HG03439 (cell line): ENCODE results near the gene MTTP.

Experiments used
- ATAC-seq: cut with Tn5 transposase; IDR thresholded peaks from one replicate; pipeline ENCODE4 v1.9.1; 2021; ENCODE audit warnings: mild to moderate bottlenecking, moderate library complexity; ENCODE audit not compliant: unreplicated experiment

Gene MTTP

DNA sequence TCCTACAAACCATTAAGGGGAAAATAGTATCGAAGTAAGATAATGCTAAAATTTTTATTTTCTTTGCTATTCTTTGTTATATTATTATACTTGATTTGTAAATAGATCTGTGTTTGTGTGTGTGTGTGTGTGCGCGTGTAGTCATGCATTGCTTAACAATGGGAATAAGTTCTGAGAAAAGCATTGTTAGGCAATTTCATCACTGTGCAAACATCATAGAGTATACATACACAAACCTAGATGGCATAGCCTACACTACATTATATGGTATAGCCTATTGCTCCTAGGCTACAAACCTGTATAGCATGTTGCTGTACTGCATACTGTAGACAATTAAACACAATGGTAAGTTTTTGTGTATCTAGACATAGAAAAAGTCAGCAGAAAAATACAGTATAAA, 17.1 kb downstream of the MTTP start:
- no peak for ATAC-seq

GRCh38 chr4:99593781-99594641, 19.4 kb downstream of the MTTP start:
- peak; percentile 61 for ATAC-seq

DNA sequence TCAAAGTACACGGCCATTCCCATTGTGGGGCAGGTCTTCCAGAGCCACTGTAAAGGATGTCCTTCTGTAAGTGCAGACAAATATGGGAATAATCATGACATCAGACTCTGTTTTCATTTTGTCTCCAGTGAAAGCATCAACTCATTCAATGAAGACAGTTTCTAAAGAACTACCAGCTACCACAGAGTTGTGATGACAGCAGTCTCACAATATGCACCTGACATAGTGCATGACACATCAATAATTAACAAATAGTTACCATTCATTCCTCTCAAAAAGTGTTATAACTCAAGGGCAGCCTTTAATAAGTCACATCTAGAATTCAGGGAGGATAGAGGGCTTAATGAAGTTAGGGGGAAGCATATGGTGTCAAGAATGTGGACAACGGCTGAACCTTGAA, 20.2 kb downstream of the MTTP start:
- ATAC-seq: no peak

DNA sequence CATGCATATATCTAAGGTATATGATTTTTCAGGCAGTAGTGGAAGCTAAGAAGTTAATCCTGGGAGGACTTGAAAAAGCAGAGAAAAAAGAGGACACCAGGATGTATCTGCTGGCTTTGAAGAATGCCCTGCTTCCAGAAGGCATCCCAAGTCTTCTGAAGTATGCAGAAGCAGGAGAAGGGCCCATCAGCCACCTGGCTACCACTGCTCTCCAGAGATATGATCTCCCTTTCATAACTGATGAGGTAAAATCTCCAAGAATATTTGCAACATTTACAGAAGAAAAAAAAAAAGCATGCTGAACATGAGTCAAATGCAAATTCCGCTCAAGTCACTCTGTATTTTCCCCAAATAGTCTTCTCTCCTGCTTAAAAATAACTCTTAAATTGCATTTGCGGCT, 32.1 kb downstream of the MTTP start:
- ATAC-seq: no peak

- ATAC-seq: no peak
Observed at GRCh38 chr4:99608417-99608816, 33.8 kb downstream of the MTTP start.

GRCh38 chr4:99610605-99611175, 36.1 kb downstream of the MTTP start:
- no peak for ATAC-seq

- no peak for ATAC-seq
Observed at GRCh38 chr4:99612281-99612680, 37.7 kb downstream of the MTTP start.

DNA sequence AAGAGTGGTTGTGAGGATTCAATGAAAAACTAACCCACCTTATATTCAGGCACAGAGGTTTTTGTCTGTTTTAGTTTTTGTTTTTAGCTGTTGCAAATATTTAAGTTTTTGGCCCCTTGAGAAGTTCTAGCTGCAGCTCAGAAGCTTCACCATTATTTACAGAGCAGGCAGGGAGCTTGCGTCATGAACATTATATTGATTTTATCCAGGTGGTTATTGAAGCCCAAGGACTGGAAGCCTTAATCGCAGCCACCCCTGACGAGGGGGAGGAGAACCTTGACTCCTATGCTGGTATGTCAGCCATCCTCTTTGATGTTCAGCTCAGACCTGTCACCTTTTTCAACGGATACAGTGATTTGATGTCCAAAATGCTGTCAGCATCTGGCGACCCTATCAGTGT, 38.1 kb downstream of the MTTP start:
- ATAC-seq: no peak

- no peak for ATAC-seq
Observed at GRCh38 chr4:99614491-99614890, 39.9 kb downstream of the MTTP start.

GRCh38 chr4:99615170-99615820, 40.7 kb downstream of the MTTP start:
- no peak for ATAC-seq

- ATAC-seq: no peak
Observed at GRCh38 chr4:99617374-99617773, 42.8 kb downstream of the MTTP start.

- no peak for ATAC-seq
Observed at GRCh38 chr4:99622341-99622740, 47.7 kb downstream of the MTTP start.

DNA sequence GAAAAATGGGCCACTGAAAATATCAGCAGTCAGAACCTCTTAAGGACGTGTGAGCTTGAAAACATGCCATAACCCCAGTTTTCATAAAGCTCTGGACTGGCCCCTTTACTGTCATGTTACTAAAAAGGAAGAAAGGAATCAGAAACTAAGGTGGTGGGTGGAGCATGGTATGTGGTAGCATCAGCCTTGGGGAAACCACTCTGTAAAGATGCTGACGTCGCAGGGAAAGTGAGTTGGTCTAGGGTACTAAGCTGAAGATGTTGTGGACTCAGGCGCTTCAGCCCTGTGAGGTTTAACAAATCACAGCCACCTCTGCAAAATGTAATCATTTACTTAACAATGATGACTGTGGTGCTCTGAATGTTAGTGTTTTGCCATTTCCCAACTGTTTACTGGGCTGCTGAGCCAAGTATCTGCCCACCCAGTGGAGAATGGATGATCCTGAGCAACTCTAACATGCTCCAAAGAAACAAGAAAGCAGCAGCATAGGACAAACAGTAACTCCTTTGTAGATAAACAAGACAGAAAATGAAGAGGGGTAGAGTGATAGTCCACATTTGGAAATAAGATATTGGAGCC, 49.6 kb downstream of the MTTP start:
- no peak for ATAC-seq

GRCh38 chr4:99625369-99625768, 50.7 kb downstream of the MTTP start:
- ATAC-seq: no peak

- ATAC-seq: no peak
Observed at GRCh38 chr4:99628040-99628439, 53.4 kb downstream of the MTTP start.

GRCh38 chr4:99629962-99630554, 55.4 kb downstream of the MTTP start:
- no peak for ATAC-seq

DNA sequence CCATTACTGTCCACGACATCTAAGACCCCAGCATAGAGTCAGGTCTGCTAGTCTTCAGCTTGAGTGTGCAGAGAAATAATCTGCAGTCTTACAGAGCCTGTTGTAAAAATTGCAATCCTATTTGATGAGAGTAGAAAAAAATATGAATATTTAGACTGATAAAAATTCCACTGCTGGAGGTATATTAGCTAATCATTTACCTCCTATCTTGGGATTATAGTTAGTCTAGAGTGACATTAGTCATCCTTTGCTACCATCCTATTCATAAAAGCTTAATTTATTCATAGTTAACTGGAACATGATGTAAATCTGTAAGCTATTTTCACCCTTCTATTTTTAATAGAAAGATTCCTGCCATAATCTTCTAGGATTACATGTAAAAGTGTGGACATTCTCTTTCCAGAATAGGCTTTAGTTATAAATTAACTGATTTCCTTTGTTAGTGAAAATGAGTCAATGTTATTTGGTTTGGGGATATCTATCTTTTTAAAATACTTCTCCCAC, 56.3 kb downstream of the MTTP start:
- no peak for ATAC-seq

- ATAC-seq: no peak
Observed at GRCh38 chr4:99633772-99634171, 59.1 kb downstream of the MTTP start.

GRCh38 chr4:99634742-99635360, 60.2 kb downstream of the MTTP start:
- no peak for ATAC-seq

- no peak for ATAC-seq
Observed at GRCh38 chr4:99635601-99636000, 61.0 kb downstream of the MTTP start.

DNA sequence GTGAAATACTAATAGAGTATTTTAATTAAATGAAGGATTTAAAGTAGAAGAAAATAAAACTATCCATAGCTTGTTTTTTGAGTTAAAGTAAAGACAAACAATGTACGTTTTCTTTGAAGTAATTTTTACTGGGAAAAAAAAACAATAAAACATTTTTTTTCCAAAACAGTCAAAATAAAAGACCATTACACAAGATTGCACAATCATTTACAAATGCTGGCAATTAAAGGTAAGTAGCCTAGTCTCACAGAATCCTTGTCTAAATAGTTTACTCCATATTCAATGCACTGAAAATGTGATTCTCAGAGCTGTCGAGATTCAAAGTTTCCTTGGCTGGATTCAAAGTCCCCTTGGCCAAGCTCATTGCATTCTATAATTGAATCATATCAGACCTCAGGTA, 61.8 kb downstream of the MTTP start:
- no peak for ATAC-seq
